Vagina (tissue), 2 donors: ENCODE data around the gene HADHA.

Experiments
- POLR2AphosphoS5 ChIP-seq, 2 donors: sonication (generic); formaldehyde crosslinking; IDR thresholded peaks; one replicate each; pipeline ENCODE4 v1.9.0; 2017; ENCODE audit warnings: antibody characterized with exemption in 2 of 2, mild to moderate bottlenecking in 2 of 2, low read depth in 1 of 2; ENCODE audit not compliant: insufficient read depth in 1 of 2
- TF ChIP-seq, protein P1 (sequence below), 3 experiments: fragments of 450-650 bp in 2 of 3; fragments of 200-600 bp in 1 of 3; sonication (generic) in 1 of 3; IDR thresholded peaks; one replicate each; pipeline ENCODE4 v1.5.1; 2017 to 2019; ENCODE audit warnings: antibody characterized with exemption in 3 of 3, mild to moderate bottlenecking in 2 of 3, moderate library complexity in 2 of 3

GRCh38 chr2:26164641-26165211 lies 79.7 kb downstream of the HADHA start:
- TF ChIP-seq POLR2AphosphoS5 (IDR thresholded peaks at IDR 0.05; ENCODE audit: insufficient read depth in 1 of 2, low read depth in 1 of 2) = no peak
- TF ChIP-seq, protein P1, sequence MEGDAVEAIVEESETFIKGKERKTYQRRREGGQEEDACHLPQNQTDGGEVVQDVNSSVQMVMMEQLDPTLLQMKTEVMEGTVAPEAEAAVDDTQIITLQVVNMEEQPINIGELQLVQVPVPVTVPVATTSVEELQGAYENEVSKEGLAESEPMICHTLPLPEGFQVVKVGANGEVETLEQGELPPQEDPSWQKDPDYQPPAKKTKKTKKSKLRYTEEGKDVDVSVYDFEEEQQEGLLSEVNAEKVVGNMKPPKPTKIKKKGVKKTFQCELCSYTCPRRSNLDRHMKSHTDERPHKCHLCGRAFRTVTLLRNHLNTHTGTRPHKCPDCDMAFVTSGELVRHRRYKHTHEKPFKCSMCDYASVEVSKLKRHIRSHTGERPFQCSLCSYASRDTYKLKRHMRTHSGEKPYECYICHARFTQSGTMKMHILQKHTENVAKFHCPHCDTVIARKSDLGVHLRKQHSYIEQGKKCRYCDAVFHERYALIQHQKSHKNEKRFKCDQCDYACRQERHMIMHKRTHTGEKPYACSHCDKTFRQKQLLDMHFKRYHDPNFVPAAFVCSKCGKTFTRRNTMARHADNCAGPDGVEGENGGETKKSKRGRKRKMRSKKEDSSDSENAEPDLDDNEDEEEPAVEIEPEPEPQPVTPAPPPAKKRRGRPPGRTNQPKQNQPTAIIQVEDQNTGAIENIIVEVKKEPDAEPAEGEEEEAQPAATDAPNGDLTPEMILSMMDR (IDR thresholded peaks at IDR 0.05) = no peak
